NT2/D1 (cell line): ENCODE results near the gene ZNF319.
"Not testable (repeated sequence)": the region's sequence is repeated elsewhere in the genome, so short reads cannot be mapped to it uniquely, and the experiment has no call there.

Experiments used
- SUZ12 ChIP-seq: IDR thresholded peaks from 2 replicates; pipeline ENCODE4 v1.6.1; 2011; ENCODE audit not compliant: insufficient read length, insufficient read depth; ENCODE audit errors: extremely low read depth
- YY1 ChIP-seq: IDR thresholded peaks from 2 replicates; pipeline ENCODE4 v1.6.1; 2011; ENCODE audit not compliant: insufficient read length, insufficient read depth
- ZNF274 ChIP-seq: IDR thresholded peaks from 2 replicates; pipeline ENCODE4 v1.6.1; 2011; ENCODE audit warnings: mild to moderate bottlenecking, low read depth, low read length

GRCh38 chr16:58004736-58005135, 4.3 kb upstream of the ZNF319 start:
- TF ChIP-seq YY1, ZNF274, SUZ12: not testable (repeated sequence)
